Left lobe of liver (tissue), 2 donors: ENCODE data around the gene ETS1. TPM values are rescaled to one million over a fixed set of nuclear protein-coding genes. Genes with fewer than 3 reads are reported as not detected.
A peak's percentile ranks its signal among the peaks of the same experiment; 100 is the strongest.

Experiments
- ATAC-seq: fragments of 200-7000 bp; cut with Tn5 transposase; one replicate; pipeline ENCODE4 v1.9.1; 2020; ENCODE audit warnings: mild to moderate bottlenecking, moderate library complexity
- DNase-seq: peaks from one replicate; pipeline ENCODE4 v3.0.0-alpha.2; 2020; ENCODE audit warnings: low spot score
- total RNA-seq: library from RNA; stranded (reverse); gene quantifications from one replicate; pipeline ENCODE4 v1.2.1, GENCODE V29; 2021
- donor health status: DM: no; HTN: no; CAD: no; lungs with moderate emphysema.
- donor health status: DM: no; HTN: yes; CAD: no.

Gene ETS1
- total RNA-seq, 1 donor from 2014 or later, result 20.2 TPM

DNA sequence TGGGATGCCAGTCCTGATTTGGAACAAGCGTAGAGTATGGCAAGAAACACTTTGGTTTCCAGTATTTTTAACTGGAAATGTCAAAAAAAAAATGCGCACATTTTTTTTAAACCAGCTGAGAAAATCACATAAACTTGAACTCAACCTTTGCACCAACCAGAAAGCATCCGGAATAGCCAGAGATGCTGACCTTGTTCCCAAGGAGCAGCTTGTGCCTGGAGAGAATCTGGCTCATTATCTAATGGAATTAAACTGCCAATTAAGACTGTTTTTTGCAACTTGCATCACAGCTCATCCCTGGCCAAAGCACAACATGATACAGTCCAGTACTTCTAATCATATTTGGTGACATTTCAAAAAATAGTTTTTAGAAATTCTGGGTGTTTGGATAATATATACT, 8.4 kb upstream of the ETS1 start:
- peak; percentile 19 for ATAC-seq

DNA sequence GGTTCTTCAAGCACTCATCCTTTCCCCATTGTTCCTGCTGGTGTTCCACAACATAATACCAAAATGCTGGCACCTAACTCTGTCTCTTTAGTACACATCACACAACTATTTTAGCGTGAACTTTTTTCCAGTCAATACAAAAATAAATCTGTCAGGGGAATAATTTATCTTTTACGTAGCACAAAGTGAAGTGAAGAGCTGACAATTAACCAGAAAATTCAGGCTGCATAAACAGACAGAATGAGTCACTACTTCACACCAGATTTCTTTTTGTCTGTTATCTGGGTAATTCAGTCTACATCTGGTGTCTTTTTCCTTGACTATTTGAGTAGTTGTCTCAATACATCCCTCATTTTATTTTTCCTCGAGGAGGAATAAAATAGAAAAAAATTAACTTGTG, 7.9 kb upstream of the ETS1 start:
- no peak for DNase-seq
- no peak for ATAC-seq

More for the DNA sequence above, 8.4 kb upstream of the ETS1 start:
- DNase-seq, result no peak

DNA sequence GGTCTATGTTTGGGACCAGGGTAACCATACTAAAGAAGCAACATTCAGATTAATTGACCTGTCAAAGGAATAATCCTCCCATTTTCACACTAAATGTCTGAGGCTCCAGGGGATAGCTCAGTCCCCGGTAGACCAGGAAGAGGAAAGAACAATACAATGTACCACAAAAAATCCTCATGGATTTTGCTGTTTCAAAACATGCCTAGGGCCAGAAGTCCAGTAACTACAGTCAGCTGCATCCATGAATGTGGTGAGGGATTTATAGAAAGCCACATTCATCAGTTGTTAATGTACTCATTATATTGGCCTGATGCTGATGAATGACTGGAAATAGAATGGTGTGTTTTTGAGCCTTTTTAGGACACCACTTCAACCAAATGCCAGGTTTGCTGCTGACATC, 6.9 kb upstream of the ETS1 start:
- DNase-seq (no peak), ATAC-seq (no peak)

- ATAC-seq, result no peak
These were observed 5.9 kb upstream of the ETS1 start for GRCh38 chr11:128593281-128593680.

DNA sequence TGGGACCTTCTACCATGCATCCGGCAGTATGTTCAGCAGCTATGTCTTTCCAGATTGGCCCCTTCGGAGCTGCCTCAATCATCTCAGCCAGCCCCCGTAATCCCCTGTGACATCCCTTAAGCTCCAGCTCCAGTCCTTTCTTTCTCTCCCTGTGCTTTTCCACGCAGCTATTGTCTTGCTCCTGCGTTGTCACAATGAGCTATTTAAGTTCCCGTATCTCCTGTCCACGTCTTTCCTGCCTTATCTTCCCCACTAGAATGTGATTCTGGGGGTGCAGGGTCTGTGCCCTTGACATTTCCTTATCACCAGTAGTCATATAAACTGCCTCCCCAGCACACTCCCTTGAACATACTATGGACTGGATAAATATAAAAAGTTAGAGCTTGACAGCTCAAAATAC, 5.1 kb upstream of the ETS1 start:
- ATAC-seq (peak; percentile 57), DNase-seq (no peak)

More at GRCh38 chr11:128593281-128593680, 5.9 kb upstream of the ETS1 start:
- DNase-seq, result no peak

DNA sequence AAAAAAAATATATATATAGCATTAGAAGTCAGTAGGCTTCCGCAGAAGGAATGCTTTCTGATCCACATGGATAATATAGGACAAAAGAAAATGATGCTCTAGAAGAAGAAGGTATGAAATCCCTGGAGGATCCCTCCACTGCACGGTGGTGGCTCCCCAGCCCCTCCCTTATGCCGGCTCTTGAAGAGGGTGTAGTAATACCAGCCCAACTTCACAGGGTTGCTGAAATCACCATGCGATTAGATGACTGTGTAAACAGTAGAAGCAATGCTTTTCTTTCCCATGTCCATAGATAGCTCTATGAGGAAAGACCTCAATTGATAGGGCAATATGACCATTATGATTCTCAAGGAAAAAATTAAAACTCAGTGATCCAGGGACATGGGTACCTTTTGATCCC, 3.2 kb upstream of the ETS1 start:
- ATAC-seq (no peak), DNase-seq (no peak)

DNA sequence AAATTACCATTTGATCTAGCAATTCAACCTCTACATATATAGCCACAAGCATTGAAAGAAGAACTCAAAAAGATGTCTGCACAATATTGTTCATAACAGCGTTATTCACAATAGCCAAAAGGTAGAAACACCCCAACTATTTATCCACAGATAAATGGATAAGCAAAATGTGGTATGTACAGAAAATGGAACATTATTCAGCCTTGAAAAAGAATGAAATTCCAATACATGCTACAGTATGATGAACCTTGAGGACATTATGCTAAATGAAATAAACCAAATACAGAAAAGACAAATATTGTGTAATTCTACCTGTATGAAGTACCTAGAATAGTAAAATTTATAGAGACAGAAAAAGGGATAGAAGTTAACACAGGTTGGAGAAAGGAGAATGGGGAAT, 2.6 kb upstream of the ETS1 start:
- ATAC-seq (no peak), DNase-seq (no peak)

DNA sequence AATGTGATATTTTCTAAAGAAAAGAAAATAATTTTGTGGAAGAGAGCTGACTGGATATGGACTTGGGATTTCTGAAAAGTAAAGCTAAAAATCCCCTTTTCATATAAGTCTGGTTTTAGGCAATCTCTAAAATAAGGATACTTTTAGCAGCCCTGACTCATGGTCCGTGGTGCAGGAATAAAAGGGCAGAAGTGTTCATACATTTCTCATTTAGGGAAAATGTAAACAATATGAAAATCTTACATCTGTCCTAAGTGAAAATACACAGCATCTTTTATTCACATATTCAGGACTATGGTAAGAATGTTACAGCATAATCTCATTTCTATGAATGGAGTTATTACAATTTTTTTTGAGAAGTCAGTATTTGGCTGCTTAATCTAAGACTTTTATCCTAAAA, 735 bp upstream of the ETS1 start:
- DNase-seq, result no peak
- no peak for ATAC-seq

GRCh38 chr11:128586689-128587088, 669 bp downstream of the ETS1 start:
- ATAC-seq, result no peak
- no peak for DNase-seq

DNA sequence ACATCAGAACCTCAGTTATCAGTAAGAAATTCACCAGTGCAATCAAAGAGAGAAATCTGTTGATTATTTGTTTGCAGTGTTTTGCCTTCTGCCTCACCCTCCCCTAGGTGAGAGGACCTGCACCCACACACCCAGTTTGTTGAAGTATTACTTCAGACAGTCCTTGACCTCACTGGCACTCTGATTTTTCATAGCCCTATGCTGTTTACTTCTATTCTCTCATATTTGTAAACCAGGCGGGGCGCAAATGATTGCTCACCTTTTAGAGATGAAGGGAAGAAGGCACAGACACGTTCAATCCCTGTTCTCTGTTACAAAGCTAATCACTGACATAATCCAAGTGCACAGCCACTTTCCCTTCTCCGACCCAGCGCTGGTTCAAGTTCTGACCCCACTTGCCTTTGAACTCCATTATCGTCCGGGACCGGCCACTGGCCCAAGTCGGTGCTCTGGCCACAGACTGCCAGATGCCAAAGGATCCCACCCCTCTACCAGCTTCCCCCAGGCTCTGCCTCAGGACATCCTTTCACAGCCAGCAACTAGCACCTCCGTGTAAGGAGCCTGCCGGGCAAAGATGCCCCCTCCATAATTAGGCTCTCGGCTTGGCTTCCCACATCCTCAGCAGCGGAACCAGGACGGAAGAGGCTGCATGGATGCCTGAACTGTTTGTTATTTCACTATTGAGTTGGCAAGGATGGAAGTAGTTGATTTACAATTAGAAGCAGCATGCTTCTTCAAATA, 1.7 kb downstream of the ETS1 start:
- DNase-seq (no peak), ATAC-seq (no peak)

GRCh38 chr11:128584253-128584652, 3.1 kb downstream of the ETS1 start:
- ATAC-seq (no peak), DNase-seq (no peak)

GRCh38 chr11:128582496-128583366, 4.6 kb downstream of the ETS1 start:
- DNase-seq, result no peak
- ATAC-seq, result peak; percentile 35

GRCh38 chr11:128581561-128582272, 5.6 kb downstream of the ETS1 start:
- ATAC-seq, result no peak
- DNase-seq, result no peak

GRCh38 chr11:128580612-128581011, 6.7 kb downstream of the ETS1 start:
- DNase-seq (no peak), ATAC-seq (no peak)

GRCh38 chr11:128579798-128580504, 7.4 kb downstream of the ETS1 start:
- no peak for DNase-seq
- ATAC-seq, result no peak

DNA sequence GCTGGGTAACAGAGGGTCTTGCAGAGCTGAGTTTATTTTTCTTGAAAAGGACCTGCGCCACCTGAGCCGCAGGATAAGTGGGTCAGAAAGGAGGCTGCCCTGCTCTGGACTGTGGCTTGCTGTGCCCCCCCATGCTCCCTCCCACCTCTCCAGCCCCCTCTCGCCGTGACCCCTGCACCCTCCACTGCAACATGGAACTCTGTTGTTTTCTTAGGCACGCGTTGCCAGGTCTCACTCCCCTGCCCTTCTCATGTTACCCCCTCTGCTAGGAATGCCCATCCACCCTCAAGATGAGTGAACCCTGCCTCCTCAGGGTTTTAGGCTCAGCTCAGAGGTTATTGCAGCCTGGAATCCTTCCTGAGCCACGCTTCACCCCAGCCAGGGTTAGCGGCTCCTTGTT, 10.8 kb downstream of the ETS1 start:
- ATAC-seq, result no peak
- DNase-seq, result no peak

DNA sequence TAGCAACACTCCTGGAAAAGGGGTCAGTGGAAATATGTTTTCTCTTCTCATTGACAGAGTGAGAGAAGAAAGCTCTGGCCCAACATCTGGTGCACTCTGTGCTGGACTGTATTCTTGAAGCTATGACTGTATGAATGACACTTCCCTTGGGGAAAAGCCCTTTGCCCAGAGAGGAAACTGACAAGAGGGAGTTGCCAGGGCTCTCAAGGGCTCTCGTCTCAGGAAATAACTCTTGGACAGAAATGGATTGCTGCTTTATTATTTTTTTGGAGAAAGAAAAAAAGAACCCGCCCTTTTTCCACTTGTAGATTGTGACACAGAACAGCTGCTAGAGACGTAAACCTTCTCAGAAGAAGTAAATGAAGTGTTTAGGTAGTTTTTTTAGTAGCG, 11.4 kb downstream of the ETS1 start:
- DNase-seq (no peak), ATAC-seq (peak; percentile 61)

DNA sequence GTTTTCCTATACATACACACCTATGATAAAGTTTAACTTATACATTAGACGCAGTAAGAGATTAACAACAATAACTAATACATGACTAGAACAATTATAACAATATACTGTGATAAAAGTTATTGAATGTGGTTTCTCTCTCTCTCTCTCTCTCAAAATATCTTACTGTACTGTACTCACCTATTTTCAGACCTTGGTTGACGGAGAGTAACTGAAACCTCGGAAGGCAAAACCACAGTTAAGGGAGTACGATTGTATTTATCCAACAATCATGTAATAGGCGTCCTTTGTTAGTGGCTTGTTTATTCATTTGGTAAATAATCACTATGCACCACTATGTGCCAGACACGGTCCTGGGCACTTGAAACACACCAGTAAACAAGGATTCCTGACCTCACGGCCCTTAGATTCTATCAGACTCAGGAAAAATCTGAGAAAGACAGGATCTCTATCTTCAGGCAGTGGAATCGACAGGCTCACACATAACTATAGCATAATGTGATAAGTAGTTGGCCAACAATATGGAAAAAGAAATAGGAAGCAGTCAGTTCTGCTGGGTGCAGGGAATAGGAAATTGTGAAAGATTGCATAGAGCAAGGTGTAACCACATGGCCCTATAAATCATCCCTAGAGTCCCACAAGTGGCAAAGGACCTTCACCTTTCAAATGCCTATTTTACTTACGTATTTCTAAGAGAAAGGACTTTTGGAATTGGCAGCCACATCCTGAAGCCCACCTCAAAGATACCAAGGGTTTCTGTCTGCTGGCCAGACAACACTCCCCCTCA, 12.0 kb downstream of the ETS1 start:
- ATAC-seq, result no peak

GRCh38 chr11:128574576-128575011, 12.8 kb downstream of the ETS1 start:
- ATAC-seq (no peak), DNase-seq (no peak)

More for the DNA sequence above, 12.0 kb downstream of the ETS1 start:
- no peak for DNase-seq

- DNase-seq (no peak), ATAC-seq (no peak)
These were observed 13.7 kb downstream of the ETS1 start for GRCh38 chr11:128573638-128574037.
